Endodermal cell (in vitro differentiated cells): Measurements from ENCODE around the gene ZEB2. TPM values are rescaled to one million over a fixed set of nuclear protein-coding genes. Genes with fewer than 3 reads are reported as not detected.

Experiments used
- DNase-seq: peaks from one replicate; pipeline ENCODE4 v3.0.0-alpha.2; 2017
- H3K27ac ChIP-seq: 2 replicates; pipeline ENCODE4 v1.5.1; 2013; ENCODE audit warnings: mild to moderate bottlenecking, low read depth, low read length, moderate library complexity
- H3K27me3 ChIP-seq: 2 replicates; pipeline ENCODE4 v1.6.1; 2013; ENCODE audit warnings: mild to moderate bottlenecking, low read length, moderate library complexity; ENCODE audit not compliant: insufficient read depth, control insufficient read depth, poor library complexity, severe bottlenecking
- H3K36me3 ChIP-seq: 2 replicates; pipeline ENCODE4 v1.7.0; 2013; ENCODE audit warnings: mild to moderate bottlenecking, low read length, moderate library complexity; ENCODE audit not compliant: control insufficient read depth, insufficient read depth
- H3K4me1 ChIP-seq: one replicate; pipeline ENCODE4 v1.7.0; 2013; ENCODE audit warnings: low read length; ENCODE audit not compliant: control insufficient read depth, insufficient read depth
- H3K4me3 ChIP-seq: 2 replicates; pipeline ENCODE4 v1.5.1; 2013; ENCODE audit warnings: mild to moderate bottlenecking, low read length, moderate library complexity
- H3K9ac ChIP-seq: 2 replicates; pipeline ENCODE4 v1.6.1; 2013; ENCODE audit warnings: mild to moderate bottlenecking, low read length, moderate library complexity; ENCODE audit not compliant: poor library complexity, severe bottlenecking; ENCODE audit errors: extremely low read depth
- H3K9me3 ChIP-seq: 2 replicates; pipeline ENCODE4 v1.6.1; 2013; ENCODE audit warnings: mild to moderate bottlenecking, low read length, moderate library complexity; ENCODE audit not compliant: control insufficient read depth
- H3K27ac Mint-ChIP-seq: 2 replicates; pipeline ENCODE4 v1.8.0; 2020; ENCODE audit warnings: mixed read lengths
- H3K27me3 Mint-ChIP-seq: 2 replicates; pipeline ENCODE4 v1.8.0; 2021; ENCODE audit warnings: mild to moderate bottlenecking, mixed read lengths; ENCODE audit not compliant: insufficient read depth
- H3K36me3 Mint-ChIP-seq: 2 replicates; pipeline ENCODE4 v1.8.0; 2020; ENCODE audit warnings: low read depth, mixed read lengths
- H3K4me1 Mint-ChIP-seq: 2 replicates; pipeline ENCODE4 v1.8.0; 2020; ENCODE audit warnings: mixed read lengths
- H3K4me3 Mint-ChIP-seq: 2 replicates; pipeline ENCODE4 v1.8.0; 2020; ENCODE audit warnings: mild to moderate bottlenecking, moderate library complexity, mixed read lengths
- H3K9me3 Mint-ChIP-seq: 2 replicates; pipeline ENCODE4 v1.8.0; 2020; ENCODE audit warnings: mild to moderate bottlenecking, mixed read lengths
- WGBS, 2 experiments: methylation state at CpG; one replicate each; pipeline versions ENCODE4 v1.1.5 to v1.1.7; 2013; ENCODE audit warnings: missing lambda C conversion rate in 2 of 2, mixed read lengths in 1 of 2; ENCODE audit not compliant: insufficient coverage in 1 of 2, insufficient read length in 1 of 2; 5-methylcytosine and 5-hydroxymethylcytosine counted together
- total RNA-seq, 2 donors: library from RNA; stranded (reverse); fragmentation: NEBNext Ultra II Directional in 1 of 2; extraction: Animal tissue kit (Norgen Biotek cat#: 25700) in 1 of 2; gene quantifications; 2 replicates in 1 of 2; 3 replicates in 1 of 2; pipeline ENCODE4 v1.2.1, GENCODE V29; 2021
- TF ChIP-seq, protein P1 (sequence below): fragments of 200-600 bp; sonication (generic); conservative IDR thresholded peaks from 2 replicates; pipeline ENCODE4 v1.5.0; 2021; ENCODE audit warnings: antibody characterized with exemption, mild to moderate bottlenecking

Gene ZEB2
- total RNA-seq, 2 donors from 2014 or later = 0.29 to 0.31 TPM

- no peak overlapping the region for H3K9ac ChIP-seq
- no peaks in the 10 kb centered on the region for H3K36me3 Mint-ChIP-seq
- no peaks in the 10 kb centered on the region for H3K27me3 ChIP-seq
- no peak overlapping the region for H3K4me3 ChIP-seq
- no peak for DNase-seq
- no peaks in the 10 kb centered on the region for H3K36me3 ChIP-seq
- H3K4me1 Mint-ChIP-seq = no peaks in the 10 kb centered on the region
- WGBS, 2 experiments = 89 to 90% methylated on average over 3 to 4 of the region's 5 CpGs
- TF ChIP-seq, protein P1, sequence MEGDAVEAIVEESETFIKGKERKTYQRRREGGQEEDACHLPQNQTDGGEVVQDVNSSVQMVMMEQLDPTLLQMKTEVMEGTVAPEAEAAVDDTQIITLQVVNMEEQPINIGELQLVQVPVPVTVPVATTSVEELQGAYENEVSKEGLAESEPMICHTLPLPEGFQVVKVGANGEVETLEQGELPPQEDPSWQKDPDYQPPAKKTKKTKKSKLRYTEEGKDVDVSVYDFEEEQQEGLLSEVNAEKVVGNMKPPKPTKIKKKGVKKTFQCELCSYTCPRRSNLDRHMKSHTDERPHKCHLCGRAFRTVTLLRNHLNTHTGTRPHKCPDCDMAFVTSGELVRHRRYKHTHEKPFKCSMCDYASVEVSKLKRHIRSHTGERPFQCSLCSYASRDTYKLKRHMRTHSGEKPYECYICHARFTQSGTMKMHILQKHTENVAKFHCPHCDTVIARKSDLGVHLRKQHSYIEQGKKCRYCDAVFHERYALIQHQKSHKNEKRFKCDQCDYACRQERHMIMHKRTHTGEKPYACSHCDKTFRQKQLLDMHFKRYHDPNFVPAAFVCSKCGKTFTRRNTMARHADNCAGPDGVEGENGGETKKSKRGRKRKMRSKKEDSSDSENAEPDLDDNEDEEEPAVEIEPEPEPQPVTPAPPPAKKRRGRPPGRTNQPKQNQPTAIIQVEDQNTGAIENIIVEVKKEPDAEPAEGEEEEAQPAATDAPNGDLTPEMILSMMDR = no peak
- H3K27me3 Mint-ChIP-seq = no peaks in the 10 kb centered on the region
- H3K4me3 Mint-ChIP-seq = no peak overlapping the region
- no peak overlapping the region for H3K27ac Mint-ChIP-seq
- no peaks in the 10 kb centered on the region for H3K9me3 ChIP-seq
- no peaks in the 10 kb centered on the region for H3K4me1 ChIP-seq
- no peaks in the 10 kb centered on the region for H3K9me3 Mint-ChIP-seq
- H3K27ac ChIP-seq = no peak overlapping the region
These were observed 34.7 kb upstream of the ZEB2 start for GRCh38 chr2:144554492-144555210.

DNA sequence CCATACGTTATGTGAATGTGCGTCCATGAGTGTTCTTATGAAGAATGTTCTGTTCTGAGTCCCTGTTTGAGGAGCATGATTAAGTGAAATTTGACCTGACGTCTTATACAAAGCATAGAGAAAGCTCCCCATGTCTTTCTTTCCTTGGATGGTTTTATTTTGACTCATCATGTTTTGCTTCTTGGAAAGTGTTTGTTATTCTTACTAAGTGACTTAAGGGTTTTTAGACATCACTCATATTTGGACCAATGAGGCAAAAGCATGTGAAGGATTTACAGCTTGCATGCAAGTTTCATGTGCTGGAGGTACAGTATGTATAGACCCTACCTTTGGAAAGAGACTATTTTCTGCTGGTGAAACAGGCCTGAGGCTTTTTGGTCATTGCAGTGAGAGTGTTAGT is 33.5 kb upstream of the ZEB2 start:
- H3K9me3 ChIP-seq = no peaks in the 10 kb centered on the region
- 85 to 88% methylated on average over 3 of the region's 3 CpGs for whole genome bisulfite sequencing, 2 experiments
- Mint-ChIP-seq H3K4me1 (no peaks in the 10 kb centered on the region), H3K27ac (no peak overlapping the region), H3K4me3 (no peak overlapping the region), H3K36me3 (no peaks in the 10 kb centered on the region), H3K9me3 (no peaks in the 10 kb centered on the region), H3K27me3 (no peaks in the 10 kb centered on the region)
- H3K27me3 ChIP-seq = no peaks in the 10 kb centered on the region
- DNase-seq = no peak
- H3K4me1 ChIP-seq = no peaks in the 10 kb centered on the region
- no peaks in the 10 kb centered on the region for H3K36me3 ChIP-seq
- TF ChIP-seq, protein P1 = no peak
- H3K27ac ChIP-seq = no peak overlapping the region
- H3K4me3 ChIP-seq = no peak overlapping the region
- H3K9ac ChIP-seq = no peak overlapping the region

GRCh38 chr2:144552821-144553220 is 32.9 kb upstream of the ZEB2 start:
- no peaks in the 10 kb centered on the region for H3K4me1 ChIP-seq
- Mint-ChIP-seq H3K4me1 (no peaks in the 10 kb centered on the region), H3K9me3 (no peaks in the 10 kb centered on the region), H3K4me3 (no peak overlapping the region), H3K36me3 (no peaks in the 10 kb centered on the region), H3K27ac (no peak overlapping the region), H3K27me3 (no peaks in the 10 kb centered on the region)
- DNase-seq = no peak
- H3K27ac ChIP-seq = no peak overlapping the region
- no peaks in the 10 kb centered on the region for H3K36me3 ChIP-seq
- no peak overlapping the region for H3K4me3 ChIP-seq
- H3K9ac ChIP-seq = no peak overlapping the region
- H3K27me3 ChIP-seq = no peaks in the 10 kb centered on the region
- TF ChIP-seq, protein P1 = no peak
- no peaks in the 10 kb centered on the region for H3K9me3 ChIP-seq
